Caco-2 (cell line): ENCODE results near the gene MORC3. TPM values are rescaled to one million over a fixed set of nuclear protein-coding genes. Genes with fewer than 3 reads are reported as not detected.

ENCODE experiments used
- BruUV-seq: library from RNA; stranded (reverse); fragments of 400-500 nt; replicated peaks from 2 replicates; lab custom pipeline; 2021; lab: Mats Ljungman, UMichigan
- CTCF ChIA-PET: fragments of 300-600 bp; sonication (Branson Sonifier 250); formaldehyde crosslinking; loops from one replicate; lab custom pipeline; 2022; ENCODE audit warnings: antibody characterized with exemption; lab: Charles Lee
- POLR2A ChIA-PET: fragments of 300-600 bp; sonication (Branson Sonifier 250); formaldehyde crosslinking; loops from one replicate; lab custom pipeline; 2022; ENCODE audit warnings: antibody characterized with exemption; lab: Charles Lee
- DNase-seq, 2 experiments: peaks; one replicate each; pipeline versions ENCODE4 v3.0.0 to v3.0.0-alpha.2; 2020 to 2022
- H3K27me3 ChIP-seq: replicated peaks from 2 replicates; pipeline ENCODE4 v1.6.0; 2011; ENCODE audit warnings: low read length; ENCODE audit not compliant: control insufficient read depth, insufficient read depth
- H3K36me3 ChIP-seq: 2 replicates; pipeline ENCODE4 v1.5.1; 2011; ENCODE audit warnings: low read length; ENCODE audit not compliant: control insufficient read depth, insufficient read depth
- H3K4me1 ChIP-seq: fragments of 250-450 bp; sonication (Bioruptor Pico); 2 replicates; pipeline ENCODE4 v1.5.1; 2020; ENCODE audit warnings: mild to moderate bottlenecking
- H3K4me3 ChIP-seq: 2 replicates; pipeline ENCODE4 v1.5.1; 2011; ENCODE audit warnings: low read depth, mild to moderate bottlenecking, control low read depth, low read length
- H3K9me3 ChIP-seq: fragments of 250-450 bp; sonication (Bioruptor Pico); 2 replicates; pipeline ENCODE4 v1.5.1; 2020; ENCODE audit warnings: mild to moderate bottlenecking, moderate library complexity
- H3K27ac Mint-ChIP-seq: one replicate; pipeline ENCODE4 v1.8.0; 2022; ENCODE audit warnings: mixed read lengths; ENCODE audit not compliant: unreplicated experiment
- H3K27me3 Mint-ChIP-seq: one replicate; pipeline ENCODE4 v1.8.0; 2022; ENCODE audit warnings: mixed read lengths; ENCODE audit not compliant: insufficient read depth, unreplicated experiment
- H3K36me3 Mint-ChIP-seq: one replicate; pipeline ENCODE4 v1.8.0; 2022; ENCODE audit warnings: mild to moderate bottlenecking, mixed read lengths; ENCODE audit not compliant: insufficient read depth, unreplicated experiment
- H3K4me1 Mint-ChIP-seq: one replicate; pipeline ENCODE4 v1.8.0; 2022; ENCODE audit warnings: low read depth, mixed read lengths; ENCODE audit not compliant: unreplicated experiment
- H3K4me3 Mint-ChIP-seq: one replicate; pipeline ENCODE4 v1.8.0; 2022; ENCODE audit warnings: mild to moderate bottlenecking, moderate library complexity, mixed read lengths; ENCODE audit not compliant: unreplicated experiment
- H3K9me3 Mint-ChIP-seq: one replicate; pipeline ENCODE4 v1.8.0; 2022; ENCODE audit warnings: mixed read lengths; ENCODE audit not compliant: unreplicated experiment
- intact Hi-C: fragments of 100-400 bp; cut with micrococcal nuclease; formaldehyde crosslinking; loops from one replicate; pipeline ENCODE4 v1.10.0; 2022; ENCODE audit not compliant: unreplicated experiment
- total RNA-seq: library from RNA; stranded (reverse); gene quantifications from 2 replicates; pipeline ENCODE4 v1.2.3, GENCODE V29; 2022
- TF ChIP-seq, protein P1 (sequence below), 2 experiments: fragments of 200-600 bp in 1 of 2; IDR thresholded peaks; 1 replicate in 1 of 2; 2 replicates in 1 of 2; pipeline versions ENCODE4 v1.5.1 to v1.8.0; 2011 to 2022; ENCODE audit warnings: antibody characterized with exemption in 1 of 2, control low read depth in 1 of 2, inconsistent platforms in 1 of 2, low read depth in 1 of 2, low read length in 1 of 2, mild to moderate bottlenecking in 1 of 2, moderate library complexity in 1 of 2; ENCODE audit not compliant: insufficient read depth in 1 of 2, severe bottlenecking in 1 of 2, unreplicated experiment in 1 of 2

MORC3 gene
- total RNA-seq, 1 experiment from 2014 or later: 23.3 TPM

DNA sequence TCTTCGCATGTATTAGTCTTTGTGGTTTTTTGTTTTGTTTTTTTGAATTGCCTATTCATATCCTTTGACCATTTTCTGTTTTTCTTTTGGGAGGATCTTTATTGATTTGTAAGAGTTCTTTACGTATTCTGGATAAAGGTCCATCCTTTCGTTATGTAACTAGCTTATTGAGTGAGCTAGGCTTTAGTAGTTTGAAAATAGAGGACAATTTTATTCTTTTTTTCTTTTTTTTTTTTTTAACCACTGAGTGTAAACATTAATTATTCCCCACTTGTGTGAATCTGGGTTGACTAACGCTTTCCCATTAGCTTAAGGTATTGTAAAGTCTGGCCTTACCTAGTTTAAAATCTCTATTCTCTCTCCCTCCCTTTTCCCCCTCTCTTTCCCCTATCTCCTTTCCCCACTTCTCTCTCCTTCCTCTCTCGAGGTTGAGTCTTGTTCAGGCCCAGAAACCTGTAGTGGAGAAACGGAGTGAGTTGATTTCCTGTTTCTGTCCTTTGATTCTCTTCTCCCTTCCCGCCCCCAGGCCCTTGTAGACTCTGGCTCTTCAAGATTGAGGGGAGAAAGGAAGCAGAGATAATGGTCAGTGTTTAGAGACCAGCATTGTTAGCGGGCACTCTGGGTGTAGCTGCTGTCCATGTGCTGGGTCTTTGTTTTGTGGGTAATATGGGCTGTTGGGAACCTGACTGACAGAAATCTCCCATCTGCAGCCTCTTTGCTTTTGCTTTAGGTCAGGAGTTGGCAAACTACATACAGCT is 1.5 kb downstream of the MORC3 start:
- Mint-ChIP-seq H3K27me3 (no peaks in the 10 kb centered on the region), H3K4me1 (peaks cover 22% of the 10 kb centered on the region), H3K36me3 (peaks cover 48% of the 10 kb centered on the region), H3K9me3 (no peaks in the 10 kb centered on the region), H3K4me3 (peak overlapping the region; percentile 73), H3K27ac (peak overlapping the region; percentile 75)
- Histone ChIP-seq H3K9me3 (no peaks in the 10 kb centered on the region), H3K4me1 (peaks cover 8% of the 10 kb centered on the region), H3K27me3 (no peaks in the 10 kb centered on the region), H3K36me3 (no peaks in the 10 kb centered on the region; the same call in 1 of the 2 replicates), H3K4me3 (peak overlapping the region; percentile 51)
- peak in 1 of 2 experiments; percentile 7 for DNase-seq
- intact Hi-C loops: loop anchor here (2.0 to 5.0 kb wide), 3 partner anchors 54 to 165 kb away; partner anchors contain the start of gene DOP1B
- ChIA-PET CTCF (interaction anchor here (1.3 kb wide), 1 partner anchor 112 kb away, joined by 5 read pairs; no protein-coding TSS in a partner anchor), POLR2A (no interaction called here)
- BruUV-seq: TSS peak; percentile 42
- TF ChIP-seq, protein P1, sequence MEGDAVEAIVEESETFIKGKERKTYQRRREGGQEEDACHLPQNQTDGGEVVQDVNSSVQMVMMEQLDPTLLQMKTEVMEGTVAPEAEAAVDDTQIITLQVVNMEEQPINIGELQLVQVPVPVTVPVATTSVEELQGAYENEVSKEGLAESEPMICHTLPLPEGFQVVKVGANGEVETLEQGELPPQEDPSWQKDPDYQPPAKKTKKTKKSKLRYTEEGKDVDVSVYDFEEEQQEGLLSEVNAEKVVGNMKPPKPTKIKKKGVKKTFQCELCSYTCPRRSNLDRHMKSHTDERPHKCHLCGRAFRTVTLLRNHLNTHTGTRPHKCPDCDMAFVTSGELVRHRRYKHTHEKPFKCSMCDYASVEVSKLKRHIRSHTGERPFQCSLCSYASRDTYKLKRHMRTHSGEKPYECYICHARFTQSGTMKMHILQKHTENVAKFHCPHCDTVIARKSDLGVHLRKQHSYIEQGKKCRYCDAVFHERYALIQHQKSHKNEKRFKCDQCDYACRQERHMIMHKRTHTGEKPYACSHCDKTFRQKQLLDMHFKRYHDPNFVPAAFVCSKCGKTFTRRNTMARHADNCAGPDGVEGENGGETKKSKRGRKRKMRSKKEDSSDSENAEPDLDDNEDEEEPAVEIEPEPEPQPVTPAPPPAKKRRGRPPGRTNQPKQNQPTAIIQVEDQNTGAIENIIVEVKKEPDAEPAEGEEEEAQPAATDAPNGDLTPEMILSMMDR (IDR thresholded peaks at IDR 0.05; ENCODE audit: insufficient read depth in 1 of 2, low read depth in 1 of 2, low read length in 1 of 2, severe bottlenecking in 1 of 2, unreplicated experiment in 1 of 2): no peak

DNA sequence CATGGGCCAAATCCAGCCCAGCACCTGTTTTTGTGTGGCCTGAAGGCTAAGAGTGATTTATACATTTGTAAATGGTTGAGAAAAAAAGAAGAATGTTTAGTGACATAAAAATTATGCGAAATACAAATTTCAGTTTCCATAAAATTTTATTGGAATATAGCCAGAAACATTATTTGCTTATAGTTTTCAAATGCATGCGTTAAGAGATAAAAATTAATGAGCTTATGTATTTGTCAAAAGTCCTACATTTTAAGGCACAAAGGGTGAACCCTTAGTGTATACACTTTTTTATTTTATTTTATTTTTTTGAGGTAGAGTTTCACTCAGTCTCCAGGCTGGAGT is 2.1 kb downstream of the MORC3 start:
- H3K27ac Mint-ChIP-seq: peak overlapping the region; percentile 75
- no peaks in the 10 kb centered on the region for H3K27me3 Mint-ChIP-seq
- Histone ChIP-seq H3K4me1 (peaks cover 8% of the 10 kb centered on the region), H3K4me3 (peak overlapping the region; percentile 51), H3K9me3 (no peaks in the 10 kb centered on the region), H3K27me3 (no peaks in the 10 kb centered on the region), H3K36me3 (no peaks in the 10 kb centered on the region; the same call in 1 of the 2 replicates)
- no TSS peak for BruUV-seq
- TF ChIP-seq, protein P1 (IDR thresholded peaks at IDR 0.05; ENCODE audit: insufficient read depth in 1 of 2, low read depth in 1 of 2, low read length in 1 of 2, severe bottlenecking in 1 of 2, unreplicated experiment in 1 of 2): no peak
- peak overlapping the region; percentile 73 for H3K4me3 Mint-ChIP-seq
- DNase-seq: no peak
- ChIA-PET CTCF (no interaction called here), POLR2A (no interaction called here)
- H3K9me3 Mint-ChIP-seq: no peaks in the 10 kb centered on the region
- H3K36me3 Mint-ChIP-seq: peaks cover 49% of the 10 kb centered on the region
- intact Hi-C loops: loop anchor here (5.0 kb wide), 2 partner anchors 55 to 85 kb away; no protein-coding TSS in a partner anchor
- H3K4me1 Mint-ChIP-seq: peaks cover 22% of the 10 kb centered on the region

DNA sequence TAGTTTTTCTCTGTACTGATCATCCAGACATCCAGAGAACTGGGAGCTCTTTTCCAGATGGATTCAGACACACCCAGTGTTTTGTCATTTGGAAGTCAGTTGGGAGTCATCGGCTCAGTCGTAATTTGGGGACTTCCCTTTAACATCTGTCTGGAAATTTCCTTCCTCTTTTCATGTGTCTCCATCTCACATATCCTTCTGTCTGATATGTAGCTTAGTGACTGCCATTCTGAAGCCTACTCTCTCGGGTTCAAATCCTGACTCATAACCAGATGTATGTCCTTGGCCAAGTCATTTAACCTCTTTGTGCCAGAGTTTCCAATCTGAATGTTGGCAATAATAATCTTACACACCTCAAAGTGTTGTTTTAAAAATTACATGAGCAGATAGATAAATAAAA is 3.0 kb downstream of the MORC3 start:
- no peaks in the 10 kb centered on the region for H3K9me3 ChIP-seq
- H3K4me3 ChIP-seq: no peak overlapping the region
- Mint-ChIP-seq H3K4me3 (no peak overlapping the region), H3K27me3 (no peaks in the 10 kb centered on the region), H3K9me3 (no peaks in the 10 kb centered on the region), H3K4me1 (peaks cover 16% of the 10 kb centered on the region), H3K36me3 (peaks cover 54% of the 10 kb centered on the region), H3K27ac (no peak overlapping the region)
- H3K27me3 ChIP-seq: no peaks in the 10 kb centered on the region
- TF ChIP-seq, protein P1 (IDR thresholded peaks at IDR 0.05; ENCODE audit: insufficient read depth in 1 of 2, low read depth in 1 of 2, low read length in 1 of 2, severe bottlenecking in 1 of 2, unreplicated experiment in 1 of 2): no peak
- ChIA-PET POLR2A (no interaction called here), CTCF (interaction anchor here (0.6 kb wide), 1 partner anchor 483 kb away, joined by 3 read pairs; no protein-coding TSS in a partner anchor)
- BruUV-seq: no TSS peak
- peaks cover 8% of the 10 kb centered on the region for H3K4me1 ChIP-seq
- intact Hi-C loops: loop anchor here (5.0 kb wide), 2 partner anchors 56 to 86 kb away; no protein-coding TSS in a partner anchor
- no peak for DNase-seq
- no peaks in the 10 kb centered on the region; the same call in 1 of the 2 replicates for H3K36me3 ChIP-seq
